Transverse colon (tissue), 4 donors: ENCODE results near the gene GTF2F2. TPM values are rescaled to one million over a fixed set of nuclear protein-coding genes. Genes with fewer than 3 reads are reported as not detected.

Source experiments
- DNase-seq: peaks from one replicate; pipeline ENCODE4 v3.0.0-alpha.2; 2019
- H3K27ac ChIP-seq, 4 donors: fragments of 200-600 bp; sonication (generic); 2 replicates each; pipeline ENCODE4 v1.5.1; 2016 to 2018; ENCODE audit warnings: inconsistent platforms in 4 of 4
- H3K27me3 ChIP-seq: fragments of 200-600 bp; sonication (generic); 2 replicates; pipeline ENCODE4 v1.5.1; 2017; ENCODE audit warnings: inconsistent platforms
- H3K36me3 ChIP-seq, 4 donors: fragments of 200-600 bp; sonication (generic); 2 replicates each; pipeline ENCODE4 v1.5.1; 2017 to 2019; ENCODE audit warnings: inconsistent platforms in 4 of 4
- H3K4me1 ChIP-seq, 4 donors: fragments of 200-600 bp; sonication (generic); 2 replicates each; pipeline ENCODE4 v1.5.1; 2017 to 2020; ENCODE audit warnings: inconsistent platforms in 4 of 4
- H3K4me3 ChIP-seq, 4 donors: fragments of 200-600 bp; sonication (generic); 1 replicate in 1 of 4; 2 replicates in 3 of 4; pipeline versions ENCODE4 v1.5.1 to v1.6.1; 2017 to 2019; ENCODE audit warnings: inconsistent platforms in 4 of 4
- H3K9me3 ChIP-seq, 2 donors: fragments of 200-600 bp; sonication (generic); 2 replicates each; pipeline ENCODE4 v1.5.1; 2017 to 2019; ENCODE audit warnings: inconsistent platforms in 2 of 2
- EP300 ChIP-seq: sonication (generic); formaldehyde crosslinking; IDR thresholded peaks from one replicate; pipeline ENCODE4 v1.6.1; 2017; ENCODE audit warnings: antibody characterized with exemption, low read depth
- POLR2A ChIP-seq: fragments of 450-650 bp; IDR thresholded peaks from one replicate; pipeline ENCODE4 v1.6.1; 2016; ENCODE audit warnings: antibody characterized with exemption, mild to moderate bottlenecking, moderate library complexity
- POLR2AphosphoS5 ChIP-seq, 3 donors: sonication (generic); formaldehyde crosslinking; IDR thresholded peaks; one replicate each; pipeline ENCODE4 v1.6.1; 2016; ENCODE audit warnings: antibody characterized with exemption in 3 of 3
- WGBS, 2 donors: methylation state at CpG; one replicate each; pipeline ENCODE4 v1.1.5; 2018; ENCODE audit warnings: low coverage in 1 of 2; 5-methylcytosine and 5-hydroxymethylcytosine counted together
- in situ Hi-C, 4 donors: fragments of 200-750 bp; cut with MboI; loops; one replicate each; pipeline versions ENCODE4 v1.15.0 to v1.15.1; 2017; ENCODE audit warnings: low sequenced_read_pairs in 3 of 4, low pct_ligation_motif_present in 1 of 4, low pct_unique_long_range_greater_than_20kb in 1 of 4
- intact Hi-C: fragments of 100-400 bp; cut with DNase I; formaldehyde crosslinking; loops from one replicate; pipeline ENCODE4 v1.15.1; 2023; ENCODE audit warnings: low total_unique reads
- total RNA-seq, 4 donors: library from RNA; depleted of rRNA; stranded (reverse); fragments of >200 nt; gene quantifications; one replicate each; pipeline ENCODE4 v1.1.0, GENCODE V29; 2016
- TF ChIP-seq, protein P1 (sequence below), 5 experiments: fragments of 200-600 bp in 3 of 5; fragments of 450-650 bp in 2 of 5; sonication (generic) in 3 of 5; IDR thresholded peaks; 1 replicate in 2 of 5; 2 replicates in 3 of 5; pipeline ENCODE4 v1.5.1; 2016 to 2017; ENCODE audit warnings: antibody characterized with exemption in 5 of 5, inconsistent platforms in 3 of 5, mild to moderate bottlenecking in 2 of 5, moderate library complexity in 1 of 5

GTF2F2 gene
- total RNA-seq, 4 donors from 2014 or later = 6.8 to 23.8 (median 13.5) TPM

- no peak for TF ChIP-seq POLR2A
- no peak for TF ChIP-seq POLR2AphosphoS5 (IDR thresholded peaks at IDR 0.05)
- TF ChIP-seq, protein P1, sequence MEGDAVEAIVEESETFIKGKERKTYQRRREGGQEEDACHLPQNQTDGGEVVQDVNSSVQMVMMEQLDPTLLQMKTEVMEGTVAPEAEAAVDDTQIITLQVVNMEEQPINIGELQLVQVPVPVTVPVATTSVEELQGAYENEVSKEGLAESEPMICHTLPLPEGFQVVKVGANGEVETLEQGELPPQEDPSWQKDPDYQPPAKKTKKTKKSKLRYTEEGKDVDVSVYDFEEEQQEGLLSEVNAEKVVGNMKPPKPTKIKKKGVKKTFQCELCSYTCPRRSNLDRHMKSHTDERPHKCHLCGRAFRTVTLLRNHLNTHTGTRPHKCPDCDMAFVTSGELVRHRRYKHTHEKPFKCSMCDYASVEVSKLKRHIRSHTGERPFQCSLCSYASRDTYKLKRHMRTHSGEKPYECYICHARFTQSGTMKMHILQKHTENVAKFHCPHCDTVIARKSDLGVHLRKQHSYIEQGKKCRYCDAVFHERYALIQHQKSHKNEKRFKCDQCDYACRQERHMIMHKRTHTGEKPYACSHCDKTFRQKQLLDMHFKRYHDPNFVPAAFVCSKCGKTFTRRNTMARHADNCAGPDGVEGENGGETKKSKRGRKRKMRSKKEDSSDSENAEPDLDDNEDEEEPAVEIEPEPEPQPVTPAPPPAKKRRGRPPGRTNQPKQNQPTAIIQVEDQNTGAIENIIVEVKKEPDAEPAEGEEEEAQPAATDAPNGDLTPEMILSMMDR (IDR thresholded peaks at IDR 0.05) = no peak
- no peak for TF ChIP-seq EP300
- Histone ChIP-seq H3K9me3 (no peaks in the 10 kb centered on the region), H3K36me3 (no peaks in the 10 kb centered on the region), H3K4me1 (no peaks in the 10 kb centered on the region), H3K27me3 (no peaks in the 10 kb centered on the region), H3K4me3 (no peak overlapping the region), H3K27ac (no peak overlapping the region)
- 87 to 89% methylated on average over 6 of the region's 6 CpGs for WGBS, 2 donors
- in situ Hi-C loops = no loop called here
- DNase-seq = no peak
- intact Hi-C loops = no loop called here
Observed at GRCh38 chr13:45082964-45083363, 37.3 kb upstream of the GTF2F2 start.

DNA sequence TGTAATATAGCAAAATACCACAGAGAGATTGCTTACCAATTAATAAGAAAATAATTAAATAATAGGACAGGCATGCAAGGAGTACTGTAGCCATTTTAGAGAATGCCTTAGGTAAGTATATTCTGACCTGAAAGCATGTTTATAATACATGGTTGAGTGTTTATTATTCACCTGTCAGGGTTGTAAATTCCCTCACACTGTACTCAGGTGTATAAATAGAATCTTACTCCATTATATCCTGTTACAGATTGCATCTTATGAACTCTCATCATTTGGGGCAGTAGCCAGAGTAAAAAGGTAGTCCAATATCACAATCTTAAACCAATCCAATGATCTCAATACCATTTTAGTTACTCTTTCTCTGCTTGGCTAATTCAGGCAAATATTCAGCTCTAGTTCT lies 35.8 kb upstream of the GTF2F2 start:
- H3K36me3 ChIP-seq = no peaks in the 10 kb centered on the region
- intact Hi-C loops (no loop called here), in situ Hi-C loops (no loop called here)
- no peak overlapping the region for H3K4me3 ChIP-seq
- TF ChIP-seq EP300 (no peak), POLR2A (no peak), POLR2AphosphoS5 (IDR thresholded peaks at IDR 0.05) (no peak)
- TF ChIP-seq, protein P1 (IDR thresholded peaks at IDR 0.05) = no peak
- no peaks in the 10 kb centered on the region for H3K27me3 ChIP-seq
- no peaks in the 10 kb centered on the region for H3K4me1 ChIP-seq
- no peaks in the 10 kb centered on the region for H3K9me3 ChIP-seq
- no peak for DNase-seq
- H3K27ac ChIP-seq = no peak overlapping the region

- Histone ChIP-seq H3K27ac (no peak overlapping the region), H3K27me3 (no peaks in the 10 kb centered on the region), H3K9me3 (no peaks in the 10 kb centered on the region), H3K36me3 (no peaks in the 10 kb centered on the region), H3K4me3 (no peak overlapping the region), H3K4me1 (no peaks in the 10 kb centered on the region)
- in situ Hi-C loops = no loop called here
- 84 to 89% methylated on average over 3 of the region's 3 CpGs for WGBS, 2 donors
- TF ChIP-seq, protein P1 (IDR thresholded peaks at IDR 0.05) = no peak
- TF ChIP-seq POLR2A (no peak), POLR2AphosphoS5 (IDR thresholded peaks at IDR 0.05) (no peak), EP300 (no peak)
- intact Hi-C loops = no loop called here
- no peak for DNase-seq
Observed at GRCh38 chr13:45086484-45086883, 33.8 kb upstream of the GTF2F2 start.

DNA sequence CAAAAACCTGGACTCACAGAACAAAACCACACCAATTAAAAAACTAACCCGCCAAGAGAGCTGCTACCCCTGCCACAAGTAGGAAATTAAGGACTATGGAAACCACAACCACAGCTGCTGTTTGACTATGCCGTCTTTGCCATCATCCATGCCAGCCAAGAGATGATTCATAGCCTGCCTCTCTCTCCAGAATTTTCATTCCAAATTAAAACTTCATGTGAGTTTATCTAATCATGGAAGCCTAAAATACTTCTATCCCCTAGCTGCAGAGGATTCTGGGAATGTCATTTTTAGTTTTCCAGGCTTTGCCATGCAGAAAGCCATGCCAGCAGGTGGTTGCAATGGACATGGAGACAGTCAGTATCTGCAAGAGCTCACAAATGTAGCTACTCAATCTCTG lies 27.6 kb upstream of the GTF2F2 start:
- DNase-seq = no peak
- TF ChIP-seq POLR2A (no peak), EP300 (no peak), POLR2AphosphoS5 (IDR thresholded peaks at IDR 0.05) (no peak)
- TF ChIP-seq, protein P1 (IDR thresholded peaks at IDR 0.05) = no peak
- WGBS, 2 donors = 41 to 51% methylated on average over 2 of the region's 2 CpGs
- H3K4me1 ChIP-seq = no peaks in the 10 kb centered on the region
- intact Hi-C loops = no loop called here
- H3K27me3 ChIP-seq = no peaks in the 10 kb centered on the region
- no peak overlapping the region for H3K27ac ChIP-seq
- in situ Hi-C loops = no loop called here
- H3K9me3 ChIP-seq = no peaks in the 10 kb centered on the region
- no peaks in the 10 kb centered on the region for H3K36me3 ChIP-seq
- H3K4me3 ChIP-seq = no peak overlapping the region
